IMR-90 (cell line): Measurements from ENCODE around the gene RPS16. TPM values are rescaled to one million over a fixed set of nuclear protein-coding genes. Genes with fewer than 3 reads are reported as not detected.

ENCODE experiments used
- ATAC-seq: fragments of 200-7000 bp; cut with Tn5 transposase; 2 replicates; pipeline ENCODE4 v1.9.1; 2020; ENCODE audit warnings: low read depth, mild to moderate bottlenecking, moderate library complexity
- BruUV-seq: library from RNA; stranded (reverse); fragments of 400-500 nt; replicated peaks from 2 replicates; lab custom pipeline; 2021; lab: Mats Ljungman, UMichigan
- CTCF ChIA-PET: fragments of 300-600 bp; formaldehyde crosslinking; extraction: SDS; loops from one replicate; lab custom pipeline; 2021; ENCODE audit warnings: antibody characterized with exemption; lab: Yijun Ruan, JAX
- POLR2A ChIA-PET: fragments of 300-600 bp; sonication (Branson Sonifier 250); formaldehyde crosslinking; loops from one replicate; lab custom pipeline; 2022; ENCODE audit warnings: antibody characterized with exemption; ENCODE audit not compliant: unreplicated experiment; lab: Charles Lee
- DNase-seq: peaks from one replicate; pipeline ENCODE4 v3.0.0; 2013
- H2AFZ ChIP-seq: replicated peaks from 2 replicates; pipeline ENCODE3; 2013; ENCODE audit warnings: low read length, mild to moderate bottlenecking; ENCODE audit not compliant: poor library complexity
- H2AK5ac ChIP-seq: 2 replicates; pipeline ENCODE4 v1.6.1; 2013; ENCODE audit warnings: low read depth, low read length, inconsistent platforms
- H2AK9ac ChIP-seq: replicated peaks from 2 replicates; pipeline ENCODE3; 2013; ENCODE audit warnings: mild to moderate bottlenecking, low read depth, low read length, moderate library complexity; ENCODE audit not compliant: poor library complexity
- H2BK120ac ChIP-seq: 2 replicates; pipeline ENCODE4 v1.6.1; 2013; ENCODE audit warnings: low read depth, low read length, inconsistent platforms
- H2BK15ac ChIP-seq: 3 replicates; pipeline ENCODE4 v1.6.1; 2013; ENCODE audit warnings: low read depth, low read length, inconsistent platforms
- H2BK20ac ChIP-seq: 2 replicates; pipeline ENCODE4 v1.6.1; 2013; ENCODE audit warnings: low read depth, mild to moderate bottlenecking, inconsistent platforms, low read length, moderate library complexity
- H2BK5ac ChIP-seq: 2 replicates; pipeline ENCODE4 v1.6.1; 2013; ENCODE audit warnings: mild to moderate bottlenecking, low read depth, low read length, inconsistent platforms; ENCODE audit not compliant: poor library complexity, severe bottlenecking
- H3K14ac ChIP-seq: replicated peaks from 2 replicates; pipeline ENCODE4 v1.6.1; 2013; ENCODE audit warnings: low read depth, low read length, inconsistent platforms
- H3K18ac ChIP-seq: 2 replicates; pipeline ENCODE4 v1.6.1; 2013; ENCODE audit warnings: low read depth, low read length, control low read depth
- H3K23ac ChIP-seq: 2 replicates; pipeline ENCODE4 v1.6.1; 2013; ENCODE audit warnings: low read depth, low read length, inconsistent platforms
- H3K27ac ChIP-seq: 2 replicates; pipeline ENCODE4 v1.5.1; 2013; ENCODE audit warnings: mild to moderate bottlenecking, control low read depth, low read length; ENCODE audit not compliant: insufficient read depth
- H3K27me3 ChIP-seq: 2 replicates; pipeline ENCODE4 v1.6.1; 2013; ENCODE audit warnings: low read length; ENCODE audit not compliant: control insufficient read depth, insufficient read depth
- H3K36me3 ChIP-seq: 2 replicates; pipeline ENCODE4 v1.6.1; 2013; ENCODE audit warnings: low read length, mixed read lengths; ENCODE audit not compliant: control insufficient read depth, insufficient read depth
- H3K4ac ChIP-seq: 2 replicates; pipeline ENCODE4 v1.6.1; 2013; ENCODE audit warnings: low read depth, low read length, inconsistent platforms
- H3K4me1 ChIP-seq: 2 replicates; pipeline ENCODE4 v1.6.1; 2013; ENCODE audit warnings: low read length, mixed read lengths; ENCODE audit not compliant: control insufficient read depth, insufficient read depth
- H3K4me2 ChIP-seq: 2 replicates; pipeline ENCODE4 v1.6.1; 2013; ENCODE audit warnings: low read depth, mild to moderate bottlenecking, control low read depth, low read length, moderate library complexity
- H3K4me3 ChIP-seq: 2 replicates; pipeline ENCODE4 v1.5.1; 2013; ENCODE audit warnings: low read depth, mild to moderate bottlenecking, control low read depth, low read length, moderate library complexity; ENCODE audit not compliant: insufficient read depth
- H3K56ac ChIP-seq: 2 replicates; pipeline ENCODE4 v1.6.1; 2013; ENCODE audit warnings: low read length, inconsistent platforms; ENCODE audit not compliant: insufficient read depth; ENCODE audit errors: extremely low read depth
- H3K79me1 ChIP-seq, 2 experiments: 2 replicates each; pipeline ENCODE4 v1.6.1; 2013; ENCODE audit warnings: low read length in 2 of 2, inconsistent platforms in 1 of 2, low read depth in 1 of 2
- H3K9ac ChIP-seq: 2 replicates; pipeline ENCODE4 v1.6.1; 2013; ENCODE audit warnings: low read depth, low read length, control low read depth
- H3K9me1 ChIP-seq: 2 replicates; pipeline ENCODE4 v1.6.1; 2013; ENCODE audit warnings: low read length, inconsistent platforms; ENCODE audit not compliant: insufficient read depth
- H3K9me3 ChIP-seq: 2 replicates; pipeline ENCODE4 v1.6.1; 2013; ENCODE audit warnings: low read length; ENCODE audit not compliant: control insufficient read depth, insufficient read depth
- H4K20me1 ChIP-seq: 2 replicates; pipeline ENCODE4 v1.6.1; 2013; ENCODE audit warnings: low read length, inconsistent platforms; ENCODE audit not compliant: insufficient read depth
- H4K5ac ChIP-seq: 2 replicates; pipeline ENCODE4 v1.6.1; 2013; ENCODE audit warnings: mild to moderate bottlenecking, low read depth, low read length, control low read depth
- H4K8ac ChIP-seq, 2 experiments: 2 replicates each; pipeline ENCODE4 v1.6.1; 2013; ENCODE audit warnings: low read depth in 2 of 2, low read length in 2 of 2, control low read depth in 1 of 2, inconsistent platforms in 1 of 2
- H4K91ac ChIP-seq: 2 replicates; pipeline ENCODE4 v1.6.1; 2013; ENCODE audit warnings: low read depth, low read length, inconsistent platforms; ENCODE audit not compliant: insufficient read depth
- BHLHE40 ChIP-seq: fragments of 150-350 bp; IDR thresholded peaks from 2 replicates; pipeline ENCODE4 v1.6.1; 2016; ENCODE audit warnings: mild to moderate bottlenecking, low read depth, low read length
- FOS ChIP-seq: fragments of 150-350 bp; IDR thresholded peaks from 2 replicates; pipeline ENCODE4 v1.6.1; 2016; ENCODE audit warnings: low read depth, low read length
- MAZ ChIP-seq: IDR thresholded peaks from 2 replicates; pipeline ENCODE4 v1.6.1; 2012; ENCODE audit warnings: low read depth, mild to moderate bottlenecking, low read length, improper control_type of control experiment, moderate library complexity, borderline replicate concordance
- RCOR1 ChIP-seq: IDR thresholded peaks from 2 replicates; pipeline ENCODE4 v1.6.1; 2012; ENCODE audit warnings: mild to moderate bottlenecking, low read length, improper control_type of control experiment; ENCODE audit not compliant: insufficient replicate concordance
- WGBS, 2 experiments: methylation state at CpG; one replicate each; pipeline versions ENCODE4 v1.1.5 to v1.1.7; 2013; ENCODE audit warnings: missing lambda C conversion rate in 2 of 2; ENCODE audit not compliant: insufficient read length in 1 of 2; ENCODE audit errors: extremely low coverage in 2 of 2; 5-methylcytosine and 5-hydroxymethylcytosine counted together
- dilution Hi-C: fragments of 300-500 bp; cut with HindIII; formaldehyde crosslinking; loops from one replicate; pipeline ENCODE4 v1.14.3; 2018; ENCODE audit warnings: low sequenced_read_pairs; ENCODE audit not compliant: unreplicated experiment
- in situ Hi-C: fragments of 300-500 bp; cut with MboI; formaldehyde crosslinking; loops from 3 replicates; pipeline ENCODE4 v1.14.3; 2019; ENCODE audit warnings: low sequenced_read_pairs, inconsistent platforms, mixed read lengths
- intact Hi-C: fragments of 100-400 bp; cut with micrococcal nuclease; formaldehyde crosslinking; loops from 2 replicates; pipeline ENCODE4 v1.10.0; 2022
- polyA plus RNA-seq, 3 experiments: library from polyadenylated mRNA; depleted of rRNA; stranded (reverse); fragments of >200 nt; gene quantifications; 2 replicates each; pipeline ENCODE4 v1.2.3, GENCODE V29; 2012; ENCODE audit warnings: low replicate concordance in 1 of 3
- total RNA-seq: library from RNA; depleted of rRNA; stranded (reverse); fragments of >200 nt; gene quantifications from 2 replicates; pipeline ENCODE4 v1.2.3, GENCODE V29; 2012
- TF ChIP-seq, protein P1 (sequence below): conservative IDR thresholded peaks from 2 replicates; pipeline ENCODE4 v1.5.1; 2012; ENCODE audit warnings: mild to moderate bottlenecking, low read depth, low read length, improper control_type of control experiment

The RPS16 gene
- total and polyA plus RNA-seq, 2 of the 4 experiments (the other 2 are of a cell fraction), result 320 to 3,500 TPM

- Histone ChIP-seq H2BK20ac (no peak overlapping the region), H3K27me3 (no peaks in the 10 kb centered on the region), H3K9ac (no peak overlapping the region), H3K27ac (no peak overlapping the region), H3K56ac (no peak overlapping the region), H3K79me1 (peaks cover 6 to 75% of the 10 kb centered on the region in 2 experiments), H2AFZ (no peak overlapping the region), H3K18ac (no peak overlapping the region), H4K91ac (no peak overlapping the region), H4K5ac (no peak overlapping the region), H3K4ac (no peak overlapping the region), H2BK5ac (no peak overlapping the region), H3K9me3 (no peaks in the 10 kb centered on the region), H3K4me3 (no peak overlapping the region), H2AK9ac (no peak overlapping the region), H3K14ac (no peak overlapping the region), H3K4me1 (peaks cover 1% of the 10 kb centered on the region; the same call in 1 of the 2 replicates), H3K36me3 (peaks cover 82% of the 10 kb centered on the region), H4K8ac (no peak overlapping the region), H2BK120ac (no peak overlapping the region), H3K4me2 (no peak overlapping the region), H2AK5ac (no peak overlapping the region), H3K23ac (no peak overlapping the region), H4K20me1 (peaks cover 24% of the 10 kb centered on the region), H2BK15ac (no peak overlapping the region), H3K9me1 (0 out of 2 replicates have a peak, but pooled peaks cover 10% of the 10 kb centered on the region)
- POLR2A ChIA-PET, result no interaction called here
- intact Hi-C loops, result no loop called here
- CTCF ChIA-PET, result interaction anchor here (0.6 to 1.3 kb wide), 2 partner anchors 23 to 30 kb away, joined by 3 read pairs; no protein-coding TSS in a partner anchor
- dilution Hi-C loops, result no loop called here
- ATAC-seq (no peak), DNase-seq (no peak)
- TF ChIP-seq MAZ (no peak), RCOR1 (no peak), BHLHE40 (no peak), FOS (no peak)
- TF ChIP-seq, protein P1, sequence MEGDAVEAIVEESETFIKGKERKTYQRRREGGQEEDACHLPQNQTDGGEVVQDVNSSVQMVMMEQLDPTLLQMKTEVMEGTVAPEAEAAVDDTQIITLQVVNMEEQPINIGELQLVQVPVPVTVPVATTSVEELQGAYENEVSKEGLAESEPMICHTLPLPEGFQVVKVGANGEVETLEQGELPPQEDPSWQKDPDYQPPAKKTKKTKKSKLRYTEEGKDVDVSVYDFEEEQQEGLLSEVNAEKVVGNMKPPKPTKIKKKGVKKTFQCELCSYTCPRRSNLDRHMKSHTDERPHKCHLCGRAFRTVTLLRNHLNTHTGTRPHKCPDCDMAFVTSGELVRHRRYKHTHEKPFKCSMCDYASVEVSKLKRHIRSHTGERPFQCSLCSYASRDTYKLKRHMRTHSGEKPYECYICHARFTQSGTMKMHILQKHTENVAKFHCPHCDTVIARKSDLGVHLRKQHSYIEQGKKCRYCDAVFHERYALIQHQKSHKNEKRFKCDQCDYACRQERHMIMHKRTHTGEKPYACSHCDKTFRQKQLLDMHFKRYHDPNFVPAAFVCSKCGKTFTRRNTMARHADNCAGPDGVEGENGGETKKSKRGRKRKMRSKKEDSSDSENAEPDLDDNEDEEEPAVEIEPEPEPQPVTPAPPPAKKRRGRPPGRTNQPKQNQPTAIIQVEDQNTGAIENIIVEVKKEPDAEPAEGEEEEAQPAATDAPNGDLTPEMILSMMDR, result no peak
- no TSS peak for BruUV-seq
- in situ Hi-C loops, result no loop called here
- 96% methylated on average over 4 of the region's 15 CpGs; no CpG with 5 or more reads in 1 of the 2 experiments for WGBS, 2 experiments
Measured at GRCh38 chr19:39420769-39421168, 15.0 kb downstream of the RPS16 start.
